ENCODE measurements around the gene EMP2.

Gene EMP2

GRCh38 chr16:10531582-10531981 is 48.8 kb downstream of the EMP2 start:
- TF ChIP-seq CTCF (conservative IDR thresholded peaks at IDR 0.05; ENCODE audit: low read length), result no peak
- no peak overlapping the region for H3K4me3 ChIP-seq (ENCODE audit: low read length)
- no peak for DNase-seq (ENCODE audit: low read depth)

- no peak for DNase-seq (ENCODE audit: low read depth)
- TF ChIP-seq CTCF (conservative IDR thresholded peaks at IDR 0.05; ENCODE audit: low read length), result no peak
- no peak overlapping the region for H3K4me3 ChIP-seq (ENCODE audit: low read length)
Observed at GRCh38 chr16:10530685-10531084, 49.7 kb downstream of the EMP2 start.

- no peak for TF ChIP-seq CTCF (conservative IDR thresholded peaks at IDR 0.05; ENCODE audit: low read length)
- DNase-seq (ENCODE audit: low read depth), result no peak
- H3K4me3 ChIP-seq (ENCODE audit: low read length), result no peak overlapping the region
Observed at GRCh38 chr16:10529895-10530669, 50.3 kb downstream of the EMP2 start.

- no peak for TF ChIP-seq CTCF (conservative IDR thresholded peaks at IDR 0.05; ENCODE audit: low read length)
- no peak overlapping the region for H3K4me3 ChIP-seq (ENCODE audit: low read length)
- no peak for DNase-seq (ENCODE audit: low read depth)
Observed at GRCh38 chr16:10528635-10529034, 51.8 kb downstream of the EMP2 start.

- TF ChIP-seq CTCF (conservative IDR thresholded peaks at IDR 0.05; ENCODE audit: low read length), result no peak
- no peak overlapping the region for H3K4me3 ChIP-seq (ENCODE audit: low read length)
- no peak for DNase-seq (ENCODE audit: low read depth)
Observed at GRCh38 chr16:10526962-10527361, 53.4 kb downstream of the EMP2 start.

GRCh38 chr16:10525214-10525825 is 55.1 kb downstream of the EMP2 start:
- H3K4me3 ChIP-seq (ENCODE audit: low read length), result no peak overlapping the region
- no peak for DNase-seq (ENCODE audit: low read depth)
- no peak for TF ChIP-seq CTCF (conservative IDR thresholded peaks at IDR 0.05; ENCODE audit: low read length)

- H3K4me3 ChIP-seq (ENCODE audit: low read length), result no peak overlapping the region
- TF ChIP-seq CTCF (conservative IDR thresholded peaks at IDR 0.05; ENCODE audit: low read length), result no peak
- no peak for DNase-seq (ENCODE audit: low read depth)
Observed at GRCh38 chr16:10522966-10523365, 57.4 kb downstream of the EMP2 start.
